MM.1S (cell line): Measurements from ENCODE around the gene CBX2.

Experiments used
- EZH2 ChIP-seq: fragments of 300-600 bp; sonication (generic); optimal IDR thresholded peaks from 2 replicates; pipeline ENCODE3; 2017; ENCODE audit warnings: low read depth, mild to moderate bottlenecking, antibody characterized with exemption, low read length, mixed read lengths
- TF ChIP-seq, protein P1 (sequence below): fragments of 300-600 bp; sonication (generic); IDR thresholded peaks from 2 replicates; pipeline ENCODE4 v1.5.1; 2016; ENCODE audit warnings: antibody characterized with exemption, low read length, mixed read lengths

- TF ChIP-seq, protein P1, sequence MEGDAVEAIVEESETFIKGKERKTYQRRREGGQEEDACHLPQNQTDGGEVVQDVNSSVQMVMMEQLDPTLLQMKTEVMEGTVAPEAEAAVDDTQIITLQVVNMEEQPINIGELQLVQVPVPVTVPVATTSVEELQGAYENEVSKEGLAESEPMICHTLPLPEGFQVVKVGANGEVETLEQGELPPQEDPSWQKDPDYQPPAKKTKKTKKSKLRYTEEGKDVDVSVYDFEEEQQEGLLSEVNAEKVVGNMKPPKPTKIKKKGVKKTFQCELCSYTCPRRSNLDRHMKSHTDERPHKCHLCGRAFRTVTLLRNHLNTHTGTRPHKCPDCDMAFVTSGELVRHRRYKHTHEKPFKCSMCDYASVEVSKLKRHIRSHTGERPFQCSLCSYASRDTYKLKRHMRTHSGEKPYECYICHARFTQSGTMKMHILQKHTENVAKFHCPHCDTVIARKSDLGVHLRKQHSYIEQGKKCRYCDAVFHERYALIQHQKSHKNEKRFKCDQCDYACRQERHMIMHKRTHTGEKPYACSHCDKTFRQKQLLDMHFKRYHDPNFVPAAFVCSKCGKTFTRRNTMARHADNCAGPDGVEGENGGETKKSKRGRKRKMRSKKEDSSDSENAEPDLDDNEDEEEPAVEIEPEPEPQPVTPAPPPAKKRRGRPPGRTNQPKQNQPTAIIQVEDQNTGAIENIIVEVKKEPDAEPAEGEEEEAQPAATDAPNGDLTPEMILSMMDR = no peak
- no peak for TF ChIP-seq EZH2
These were observed 42.9 kb upstream of the CBX2 start for GRCh38 chr17:79735096-79735495.
